HFFc6 (cell line): Measurements from ENCODE around the gene ALKBH4. TPM values are rescaled to one million over a fixed set of nuclear protein-coding genes. Genes with fewer than 3 reads are reported as not detected.
"Not testable (repeated sequence)": the region's sequence is repeated elsewhere in the genome, so short reads cannot be mapped to it uniquely, and the experiment has no call there.

ENCODE experiments used
- DNase-seq: peaks from one replicate; pipeline ENCODE4 v3.0.0-alpha.2; 2018
- H3K27ac Mint-ChIP-seq: 2 replicates; pipeline ENCODE4 v1.8.0; 2020; ENCODE audit warnings: mild to moderate bottlenecking, mixed read lengths
- H3K27me3 Mint-ChIP-seq: 2 replicates; pipeline ENCODE4 v1.8.0; 2021; ENCODE audit warnings: mild to moderate bottlenecking, moderate library complexity, mixed read lengths; ENCODE audit not compliant: insufficient read depth
- H3K36me3 Mint-ChIP-seq: 2 replicates; pipeline ENCODE4 v1.8.0; 2021; ENCODE audit warnings: low read depth, mixed read lengths
- H3K4me1 Mint-ChIP-seq: 2 replicates; pipeline ENCODE4 v1.8.0; 2020; ENCODE audit warnings: low read depth, mixed read lengths
- H3K4me3 Mint-ChIP-seq: 2 replicates; pipeline ENCODE4 v1.8.0; 2020; ENCODE audit warnings: mild to moderate bottlenecking, moderate library complexity, mixed read lengths
- H3K9me3 Mint-ChIP-seq: 2 replicates; pipeline ENCODE4 v1.8.0; 2020; ENCODE audit warnings: mild to moderate bottlenecking, mixed read lengths
- CTCF ChIP-seq: fragments of 200-600 bp; sonication (generic); IDR thresholded peaks from 2 replicates; pipeline ENCODE4 v1.5.0; 2021; ENCODE audit warnings: antibody characterized with exemption, mild to moderate bottlenecking
- total RNA-seq, 6 experiments: library from RNA; stranded (reverse); fragmentation: NEBNext Ultra II Directional; extraction: Animal tissue kit (Norgen Biotek cat#: 25700); gene quantifications; 2 replicates in 1 of 6; 3 replicates in 5 of 6; pipeline ENCODE4 v1.2.3, GENCODE V29; 2021

The ALKBH4 gene
- total RNA-seq, 6 experiments from 2014 or later = 9.6 to 11.0 (median 10.0) TPM

GRCh38 chr7:102474736-102475435, 10.2 kb upstream of the ALKBH4 start:
- H3K4me1 Mint-ChIP-seq, H3K36me3 Mint-ChIP-seq, H3K27ac Mint-ChIP-seq, H3K27me3 Mint-ChIP-seq, H3K4me3 Mint-ChIP-seq, H3K9me3 Mint-ChIP-seq, DNase-seq: not testable (repeated sequence)
- TF ChIP-seq CTCF = peak; percentile 17; the same call in 1 of the 2 replicates

GRCh38 chr7:102474116-102474515, 9.5 kb upstream of the ALKBH4 start:
- H3K36me3 Mint-ChIP-seq, H3K9me3 Mint-ChIP-seq, H3K27me3 Mint-ChIP-seq, H3K4me1 Mint-ChIP-seq, H3K27ac Mint-ChIP-seq, DNase-seq, H3K4me3 Mint-ChIP-seq: not testable (repeated sequence)

- Mint-ChIP-seq H3K4me3 (no peak overlapping the region), H3K4me1 (no peaks in the 10 kb centered on the region), H3K9me3 (no peaks in the 10 kb centered on the region), H3K27ac (no peak overlapping the region), H3K27me3 (no peaks in the 10 kb centered on the region; the same call in 1 of the 2 replicates), H3K36me3 (no peaks in the 10 kb centered on the region)
- DNase-seq = no peak
- TF ChIP-seq CTCF = no peak
Observed at GRCh38 chr7:102473271-102473991, 8.8 kb upstream of the ALKBH4 start.

- no peaks in the 10 kb centered on the region for H3K36me3 Mint-ChIP-seq
- TF ChIP-seq CTCF = no peak
- no peaks in the 10 kb centered on the region for H3K9me3 Mint-ChIP-seq
- no peak overlapping the region; the same call in 1 of the 2 replicates for H3K27ac Mint-ChIP-seq
- H3K4me1 Mint-ChIP-seq = no peaks in the 10 kb centered on the region
- DNase-seq = no peak
- H3K27me3 Mint-ChIP-seq = no peaks in the 10 kb centered on the region; the same call in 1 of the 2 replicates
- no peak overlapping the region for H3K4me3 Mint-ChIP-seq
Observed at GRCh38 chr7:102472126-102473041, 7.7 kb upstream of the ALKBH4 start.

GRCh38 chr7:102471791-102472125, 7.1 kb upstream of the ALKBH4 start:
- Mint-ChIP-seq H3K9me3 (no peaks in the 10 kb centered on the region), H3K4me3 (no peak overlapping the region), H3K4me1 (peaks cover 5% of the 10 kb centered on the region), H3K27ac (no peak overlapping the region; the same call in 1 of the 2 replicates), H3K36me3 (peaks cover 4% of the 10 kb centered on the region; the same call in 1 of the 2 replicates), H3K27me3 (peaks cover 5% of the 10 kb centered on the region)
- TF ChIP-seq CTCF = no peak
- DNase-seq = no peak
